ENCODE results near the gene TMEM53.

- TF ChIP-seq CTCF (IDR thresholded peaks at IDR 0.05; ENCODE audit: poor library complexity) (no peak), EZH2 (IDR thresholded peaks at IDR 0.05; ENCODE audit: borderline replicate concordance) (no peak), EZH2phosphoT487 (IDR thresholded peaks at IDR 0.05; ENCODE audit: low read depth, severe bottlenecking, unreplicated experiment) (no peak)
Measured at GRCh38 chr1:44625348-44625747, 48.9 kb downstream of the TMEM53 start.

Data from hepatocyte (in vitro differentiated cells).